ENCODE measurements around the gene SLC29A3. TPM values are rescaled to one million over a fixed set of nuclear protein-coding genes. Genes with fewer than 3 reads are reported as not detected.

SLC29A3 gene
- total RNA-seq, 1 experiment from 2014 or later: 5.9 TPM

GRCh38 chr10:71342573-71343391 is 23.7 kb downstream of the SLC29A3 start:
- Histone ChIP-seq H3K79me2 (ENCODE audit: insufficient read depth, low read length) (no peaks in the 10 kb centered on the region), H3K4me3 (replicated peaks in 1 of 2; ENCODE audit: low read depth in 1 of 2, low read length in 2 of 2) (no peak overlapping the region), H3K4me1 (ENCODE audit: control insufficient read depth in 1 of 2, insufficient read depth in 2 of 2, low read length in 2 of 2) (peaks cover 22 to 32% of the 10 kb centered on the region in 2 experiments), H3K27ac (ENCODE audit: low read depth, low read length) (no peak overlapping the region), H3K9me2 (ENCODE audit: insufficient read depth) (no peaks in the 10 kb centered on the region), H3K9me3 (ENCODE audit: control insufficient read depth in 1 of 2, insufficient read depth in 1 of 2, low read depth in 1 of 2, low read length in 2 of 2) (no peaks in the 10 kb centered on the region), H3K9ac (ENCODE audit: low read length) (no peak overlapping the region), H4K20me1 (ENCODE audit: insufficient read depth) (no peaks in the 10 kb centered on the region), H3K27me3 (ENCODE audit: insufficient read depth, low read length) (no peaks in the 10 kb centered on the region), H2AFZ (ENCODE audit: low read depth, low read length, poor library complexity, severe bottlenecking) (no peak overlapping the region), H3K36me3 (ENCODE audit: control insufficient read depth in 1 of 2, insufficient read depth in 2 of 2, low read length in 2 of 2) (no peaks in the 10 kb centered on the region), H3K4me2 (ENCODE audit: low read length) (no peak overlapping the region)
- ChIA-PET CTCF (no interaction called here), RAD21 (ENCODE audit: low non-redundant PET in 1 of 2, low total read pairs in 2 of 2, uncharacterized antibody in 2 of 2, unreplicated experiment in 2 of 2) (no interaction called here), POLR2A (interaction anchor here (0.5 kb wide), 1 partner anchor 24 kb away, joined by 3 read pairs; the partner anchor contains the start of gene SLC29A3)
- no TSS peak for BruUV-seq (replicated peaks)
- intact Hi-C loops (cut with micrococcal nuclease): no loop called here
- no peak for DNase-seq (ENCODE audit: low read depth, low spot score)
- no peak for ATAC-seq
- no peak for TF ChIP-seq ZNF274 (IDR thresholded peaks at IDR 0.05; ENCODE audit: low read depth, low read length)
- no peak for TF ChIP-seq POLR2AphosphoS5 (IDR thresholded peaks at IDR 0.05; ENCODE audit: low read depth, low read length)
- no peak for TF ChIP-seq TCF7L2 (IDR thresholded peaks at IDR 0.05; ENCODE audit: borderline replicate concordance, extremely low read depth, insufficient read depth, insufficient read length)
- no peak for TF ChIP-seq SP1 (IDR thresholded peaks at IDR 0.05; ENCODE audit: low read depth)
- TF ChIP-seq ZBTB33 (IDR thresholded peaks at IDR 0.05; ENCODE audit: extremely low read depth, insufficient replicate concordance, low read length): no peak
- TF ChIP-seq ELF1 (IDR thresholded peaks at IDR 0.05; ENCODE audit: borderline replicate concordance, low read depth): no peak
